ENCODE results near the gene ST3GAL4. TPM values are rescaled to one million over a fixed set of nuclear protein-coding genes. Genes with fewer than 3 reads are reported as not detected.

ST3GAL4 gene
- total RNA-seq, 4 donors from 2014 or later: 3.4 to 12.4 (median 9.6) TPM

DNA sequence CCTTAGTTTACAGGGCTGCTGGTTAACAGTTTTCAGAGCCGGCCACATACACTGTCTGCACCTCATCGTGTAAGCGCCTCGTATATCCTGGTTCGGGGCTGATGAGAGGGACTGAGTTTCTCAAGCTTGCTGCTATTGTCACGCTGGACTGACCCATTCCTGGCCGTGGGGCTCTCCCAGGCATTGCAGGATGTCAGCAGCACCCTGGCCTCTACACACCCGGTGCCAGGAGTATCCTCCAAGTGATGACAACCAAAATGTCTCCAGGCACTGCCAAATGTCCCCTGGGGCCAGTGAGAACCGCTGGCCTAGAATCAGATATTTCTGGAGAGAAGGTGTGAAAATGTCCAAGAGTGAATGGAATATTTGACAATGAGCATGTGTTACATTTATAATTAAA, 82.8 kb downstream of the ST3GAL4 start:
- H3K27me3 ChIP-seq: peaks cover 0 to 3% (median 0%) of the 10 kb centered on the region in 3 donors
- DNase-seq: no peak
- TF ChIP-seq, protein P1, sequence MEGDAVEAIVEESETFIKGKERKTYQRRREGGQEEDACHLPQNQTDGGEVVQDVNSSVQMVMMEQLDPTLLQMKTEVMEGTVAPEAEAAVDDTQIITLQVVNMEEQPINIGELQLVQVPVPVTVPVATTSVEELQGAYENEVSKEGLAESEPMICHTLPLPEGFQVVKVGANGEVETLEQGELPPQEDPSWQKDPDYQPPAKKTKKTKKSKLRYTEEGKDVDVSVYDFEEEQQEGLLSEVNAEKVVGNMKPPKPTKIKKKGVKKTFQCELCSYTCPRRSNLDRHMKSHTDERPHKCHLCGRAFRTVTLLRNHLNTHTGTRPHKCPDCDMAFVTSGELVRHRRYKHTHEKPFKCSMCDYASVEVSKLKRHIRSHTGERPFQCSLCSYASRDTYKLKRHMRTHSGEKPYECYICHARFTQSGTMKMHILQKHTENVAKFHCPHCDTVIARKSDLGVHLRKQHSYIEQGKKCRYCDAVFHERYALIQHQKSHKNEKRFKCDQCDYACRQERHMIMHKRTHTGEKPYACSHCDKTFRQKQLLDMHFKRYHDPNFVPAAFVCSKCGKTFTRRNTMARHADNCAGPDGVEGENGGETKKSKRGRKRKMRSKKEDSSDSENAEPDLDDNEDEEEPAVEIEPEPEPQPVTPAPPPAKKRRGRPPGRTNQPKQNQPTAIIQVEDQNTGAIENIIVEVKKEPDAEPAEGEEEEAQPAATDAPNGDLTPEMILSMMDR (IDR thresholded peaks at IDR 0.05 in 4 of 5, conservative IDR thresholded peaks at IDR 0.05 in 1 of 5): no peak
- TF ChIP-seq POLR2A (IDR thresholded peaks at IDR 0.05): no peak
- H3K9me3 ChIP-seq: no peaks in the 10 kb centered on the region
- intact Hi-C loops (cut with DNase I; ENCODE audit: low total_unique reads) (no loop called here), in situ Hi-C loops (cut with MboI; ENCODE audit: low sequenced_read_pairs in 4 of 4) (loop anchor here (25.0 kb wide), 2 partner anchors 549 to 899 kb away; no protein-coding TSS in a partner anchor)
- no peaks in the 10 kb centered on the region for H3K36me3 ChIP-seq
- H3K4me1 ChIP-seq: no peaks in the 10 kb centered on the region
- H3K4me3 ChIP-seq: no peak overlapping the region
- no peak for ATAC-seq
- H3K27ac ChIP-seq: no peak overlapping the region

DNA sequence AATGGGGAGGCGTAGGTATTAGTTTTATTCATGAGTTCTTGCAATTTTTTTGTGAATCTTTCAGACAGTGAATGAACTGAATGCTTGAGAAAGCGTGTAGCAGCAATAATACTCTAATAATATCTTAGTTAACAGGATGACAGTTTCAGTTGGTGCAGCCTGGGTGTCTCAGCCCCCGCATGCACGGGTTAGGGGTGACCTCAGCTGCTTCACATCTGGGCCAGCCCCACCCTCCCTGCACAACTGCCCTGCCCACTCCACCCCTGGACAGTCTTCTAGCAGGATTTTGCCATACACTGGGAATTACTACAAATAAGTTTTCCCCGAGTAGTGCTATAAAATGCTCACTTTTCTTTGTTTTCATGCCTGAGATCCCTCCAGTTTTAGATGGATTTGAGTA, 83.2 kb downstream of the ST3GAL4 start:
- Histone ChIP-seq H3K27ac (no peak overlapping the region), H3K9me3 (no peaks in the 10 kb centered on the region), H3K36me3 (no peaks in the 10 kb centered on the region), H3K27me3 (peaks cover 0 to 3% (median 0%) of the 10 kb centered on the region in 3 donors), H3K4me1 (no peaks in the 10 kb centered on the region), H3K4me3 (no peak overlapping the region)
- TF ChIP-seq POLR2A (IDR thresholded peaks at IDR 0.05): no peak
- TF ChIP-seq, protein P1 (IDR thresholded peaks at IDR 0.05 in 4 of 5, conservative IDR thresholded peaks at IDR 0.05 in 1 of 5): no peak
- in situ Hi-C loops (cut with MboI; ENCODE audit: low sequenced_read_pairs in 4 of 4) (loop anchor here (25.0 kb wide), 2 partner anchors 549 to 899 kb away; no protein-coding TSS in a partner anchor), intact Hi-C loops (cut with DNase I; ENCODE audit: low total_unique reads) (no loop called here)
- DNase-seq (no peak), ATAC-seq (no peak)

DNA sequence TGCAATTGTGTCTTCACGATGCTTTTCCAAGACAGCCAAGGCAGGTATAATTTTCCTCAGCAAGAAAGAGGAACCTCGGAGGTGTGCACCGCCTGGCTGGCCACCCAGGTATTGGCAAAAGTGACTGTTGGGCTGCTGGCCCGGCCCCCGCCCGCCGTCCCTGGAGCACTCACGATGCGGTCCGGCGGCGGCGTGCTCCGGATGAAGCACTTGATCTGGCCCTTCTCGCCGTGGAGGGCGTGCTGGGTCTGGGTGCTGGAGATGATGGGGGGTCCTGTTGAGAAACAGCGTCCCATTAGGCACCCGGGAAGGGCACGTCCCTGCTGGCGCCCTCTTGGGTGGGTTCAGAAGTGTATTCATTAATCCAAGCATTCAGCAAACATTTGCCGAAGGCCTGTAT, 84.8 kb downstream of the ST3GAL4 start:
- no peaks in the 10 kb centered on the region for H3K4me1 ChIP-seq
- in situ Hi-C loops (cut with MboI; ENCODE audit: low sequenced_read_pairs in 4 of 4) (loop anchor here (10.0 to 25.0 kb wide), 3 partner anchors 547 to 905 kb away; no protein-coding TSS in a partner anchor), intact Hi-C loops (cut with DNase I; ENCODE audit: low total_unique reads) (loop anchor here (2.0 to 5.0 kb wide), 2 partner anchors 552 to 907 kb away; no protein-coding TSS in a partner anchor)
- no peaks in the 10 kb centered on the region for H3K9me3 ChIP-seq
- TF ChIP-seq, protein P1 (IDR thresholded peaks at IDR 0.05 in 4 of 5, conservative IDR thresholded peaks at IDR 0.05 in 1 of 5): no peak
- TF ChIP-seq POLR2A (IDR thresholded peaks at IDR 0.05): no peak
- H3K36me3 ChIP-seq: no peaks in the 10 kb centered on the region
- H3K27me3 ChIP-seq: peaks cover 0 to 3% (median 0%) of the 10 kb centered on the region in 3 donors
- no peak overlapping the region for H3K27ac ChIP-seq
- ATAC-seq (no peak), DNase-seq (no peak)
- H3K4me3 ChIP-seq: no peak overlapping the region

DNA sequence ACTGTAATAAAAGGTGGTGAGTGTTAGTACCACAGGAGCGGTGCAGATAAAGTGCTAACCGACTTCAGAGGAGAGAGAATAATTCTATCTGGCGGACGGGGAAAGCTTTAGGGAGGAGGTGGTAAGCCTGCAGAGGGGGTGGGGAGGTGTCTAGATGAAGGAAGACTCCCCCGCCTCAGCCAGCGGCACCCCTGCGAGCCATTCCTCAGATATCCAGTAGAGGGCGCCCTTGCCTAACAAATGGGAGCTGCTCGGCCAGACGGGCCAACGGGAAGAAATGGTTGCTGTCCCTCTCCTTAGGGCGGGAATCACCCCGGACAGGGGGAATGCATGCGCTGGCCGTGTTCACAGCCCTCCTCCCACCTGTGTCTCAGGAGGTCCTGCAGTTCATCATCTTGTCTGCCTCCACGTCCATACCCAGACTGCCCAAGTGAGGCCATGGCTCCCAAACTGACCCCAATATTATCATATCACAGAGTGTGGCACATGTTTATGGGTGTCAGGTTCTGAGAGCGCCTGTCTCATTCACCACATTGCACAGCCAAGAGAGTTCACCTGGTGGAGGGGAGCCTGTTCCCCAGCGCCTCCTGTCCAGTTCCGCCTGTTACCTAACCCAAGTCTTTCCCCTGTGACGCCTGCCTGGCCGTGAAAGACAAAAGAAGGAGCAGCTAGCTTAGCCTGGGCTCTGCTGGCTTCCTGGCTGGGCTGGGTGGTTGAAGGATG, 85.5 kb downstream of the ST3GAL4 start:
- no peaks in the 10 kb centered on the region for H3K4me1 ChIP-seq
- no peak for TF ChIP-seq POLR2A (IDR thresholded peaks at IDR 0.05)
- TF ChIP-seq, protein P1 (IDR thresholded peaks at IDR 0.05 in 4 of 5, conservative IDR thresholded peaks at IDR 0.05 in 1 of 5): peak; percentile 91 to 96 (median 93)
- H3K9me3 ChIP-seq: no peaks in the 10 kb centered on the region
- no peak overlapping the region for H3K4me3 ChIP-seq
- DNase-seq: peak; percentile 46 to 50
- no peak overlapping the region for H3K27ac ChIP-seq
- ATAC-seq: peak; percentile 55 to 85
- peaks cover 0 to 3% (median 0%) of the 10 kb centered on the region in 3 donors for H3K27me3 ChIP-seq
- H3K36me3 ChIP-seq: no peaks in the 10 kb centered on the region
- in situ Hi-C loops (cut with MboI; ENCODE audit: low sequenced_read_pairs in 4 of 4): loop anchor here (10.0 to 25.0 kb wide), 3 partner anchors 546 to 904 kb away; no protein-coding TSS in a partner anchor
- intact Hi-C loops (cut with DNase I; ENCODE audit: low total_unique reads): loop anchor here (1.0 to 5.0 kb wide), 3 partner anchors 39 to 906 kb away; no protein-coding TSS in a partner anchor

Data from gastrocnemius medialis (tissue), 4 donors.